DMS53 treated with DMSO at 0.1 percent for 48 hours (cell line): Measurements from ENCODE around the gene LARP1.

Experiments
- DNase-seq: peaks from one replicate; lab custom pipeline; 2025; ENCODE audit not compliant: unreplicated experiment; lab: John Stamatoyannopoulos, UW

LARP1 gene

DNA sequence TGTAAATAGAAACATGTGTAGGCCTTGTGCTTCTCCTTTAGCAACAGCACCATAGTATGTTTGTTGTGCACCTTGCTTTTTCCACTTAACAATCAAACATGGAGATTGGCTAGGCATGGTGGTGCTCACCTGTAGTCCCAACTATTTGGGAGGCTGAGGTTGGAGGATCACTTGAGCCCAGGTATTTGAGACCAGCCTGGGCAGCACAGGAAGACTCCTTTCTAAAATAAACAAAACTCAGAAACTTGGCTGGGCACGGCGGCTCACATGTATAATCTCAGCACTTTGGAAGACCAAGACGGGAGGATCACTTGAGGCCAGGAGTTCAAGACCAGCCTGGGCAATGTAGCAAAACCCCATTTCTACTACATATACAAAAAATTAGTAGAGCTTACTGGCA lies 96.2 kb downstream of the LARP1 start:
- no peak for DNase-seq

DNA sequence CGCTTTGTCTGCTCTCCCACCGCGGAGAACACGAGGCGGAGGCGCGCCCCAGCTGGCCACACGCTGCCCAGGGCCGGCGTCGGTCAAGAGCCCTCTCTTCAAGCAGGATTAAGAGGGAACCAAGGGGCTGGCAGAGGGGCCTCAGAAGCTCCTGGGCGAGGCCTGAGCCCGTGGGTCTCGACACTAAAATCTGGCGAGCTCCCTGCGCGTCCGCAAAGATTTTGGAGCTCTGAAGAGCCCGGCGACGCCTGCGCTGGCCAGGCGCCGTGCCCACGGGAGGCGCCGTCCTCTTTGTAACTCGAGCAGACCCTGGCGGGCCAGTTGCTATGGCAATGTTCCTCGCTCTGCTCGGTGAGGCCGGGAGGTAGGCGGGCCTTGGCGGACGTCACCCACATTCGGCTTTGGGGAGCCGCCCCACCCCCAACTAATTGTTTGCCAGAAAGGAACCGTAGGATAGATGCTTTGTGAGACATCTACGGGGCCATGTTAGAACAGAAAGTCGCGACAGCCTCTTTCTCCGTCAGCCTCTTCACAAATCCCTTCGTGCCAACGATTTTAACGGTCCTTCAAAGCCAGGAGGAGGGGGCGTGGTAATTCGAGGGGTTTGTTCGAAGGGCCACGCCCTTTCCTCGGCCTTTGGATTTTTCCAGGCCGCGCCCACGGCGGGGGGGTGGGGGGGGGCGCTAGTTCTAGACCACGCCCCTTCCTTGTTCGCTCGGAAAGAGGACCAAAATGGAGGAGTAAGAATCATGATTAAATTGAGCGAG lies 102.5 kb downstream of the LARP1 start:
- DNase-seq = peak; percentile 95

DNA sequence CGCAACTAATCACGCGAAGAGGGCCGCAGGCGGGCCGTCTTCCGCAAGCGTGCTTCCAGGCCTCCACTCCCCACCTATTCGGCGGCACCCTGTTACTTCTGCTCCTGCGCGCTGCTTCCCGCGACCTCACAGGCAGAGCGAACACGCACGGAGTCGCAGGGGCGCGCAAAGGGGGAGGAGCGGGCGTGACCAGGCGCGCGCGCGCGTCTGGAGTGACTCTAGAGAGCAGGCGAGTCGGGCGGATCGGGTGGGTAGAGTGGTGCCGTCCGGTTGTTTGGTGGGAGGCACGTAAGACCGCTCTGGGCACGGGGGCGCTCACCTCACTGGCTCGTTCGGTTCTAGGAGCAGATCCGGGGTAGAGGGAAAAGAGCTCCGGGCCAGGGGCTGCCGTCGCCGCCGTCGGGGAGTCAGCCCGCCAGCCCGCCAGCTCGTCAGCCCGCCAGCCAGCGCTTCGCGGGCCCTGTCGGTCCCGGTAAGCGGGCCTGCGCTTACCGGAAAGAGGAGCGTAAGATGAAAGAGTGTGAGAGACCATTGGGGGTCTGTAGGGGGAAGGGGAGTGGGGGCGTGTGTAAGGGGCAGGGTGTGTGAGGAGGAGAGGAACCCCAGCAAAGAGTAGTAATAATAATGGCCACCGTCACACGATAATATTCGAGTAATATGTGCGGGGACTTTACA lies 103.3 kb downstream of the LARP1 start, which contains the start of gene CNOT8:
Gene CNOT8 (plus strand): TSS at position 331 of the 675 bp plus-strand sequence. CDS start 4,652 bp downstream, outside the sequence.
- DNase-seq = peak; percentile 95

DNA sequence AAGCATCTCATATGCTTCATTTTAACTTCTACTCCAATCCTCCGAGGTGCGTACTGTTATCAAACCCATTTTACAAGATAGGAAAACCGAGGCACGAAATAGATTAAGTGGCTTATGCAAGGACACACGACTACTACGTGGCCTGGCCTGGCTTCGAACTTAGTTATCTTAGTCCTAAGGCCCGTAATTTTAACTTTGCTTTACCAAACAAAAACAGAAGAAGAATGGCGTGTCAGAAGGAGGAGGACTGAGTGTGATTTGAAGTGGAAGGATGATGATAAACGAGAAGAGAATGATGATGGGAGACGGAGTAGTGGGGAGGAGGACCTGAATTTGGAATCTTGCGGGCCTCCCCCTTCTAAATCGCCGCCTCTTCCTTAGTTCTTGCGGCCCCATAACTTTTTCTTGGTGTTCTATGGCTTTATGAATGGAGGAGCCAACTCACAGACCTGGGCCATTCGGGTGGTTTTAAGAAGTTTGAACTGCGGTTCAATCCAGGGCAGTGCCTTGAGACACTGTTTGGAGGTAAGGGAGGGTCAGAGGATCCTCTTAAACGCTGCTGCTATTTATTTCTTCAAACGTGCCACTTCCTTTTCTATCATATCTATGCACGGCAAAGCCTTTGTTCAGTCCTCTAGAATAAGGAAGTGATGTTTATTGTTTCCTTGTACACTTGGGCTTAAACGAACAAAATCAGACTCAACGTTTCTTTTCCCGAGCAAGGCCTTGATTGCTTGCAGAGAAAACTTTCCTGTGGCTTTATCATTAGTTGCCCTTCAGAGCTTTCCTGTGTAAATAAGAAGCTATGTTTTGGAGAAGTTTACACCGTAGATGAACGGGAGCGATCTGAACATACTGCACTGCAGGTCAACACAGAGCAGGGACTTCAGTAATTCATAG lies 104.0 kb downstream of the LARP1 start:
- DNase-seq = peak; percentile 18

DNA sequence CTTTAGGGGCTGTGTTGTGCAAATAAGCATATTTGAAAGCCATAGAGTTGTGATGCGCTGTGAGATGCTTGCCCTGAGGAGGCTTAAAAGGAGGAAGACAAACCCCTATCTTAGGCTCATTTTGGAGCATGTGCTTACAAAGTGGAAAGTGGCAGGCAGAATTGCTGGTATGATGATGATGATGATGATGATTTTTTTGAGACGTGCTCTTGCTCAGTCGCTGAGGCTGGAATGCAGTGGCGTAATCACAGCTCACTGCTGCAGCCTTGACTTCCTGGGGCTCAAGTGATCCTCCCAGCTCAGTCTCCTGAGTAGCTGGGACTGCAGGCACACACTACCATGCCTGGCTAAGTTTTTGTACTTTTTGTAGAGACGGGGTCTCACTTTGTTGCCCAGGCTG lies 104.9 kb downstream of the LARP1 start:
- DNase-seq = no peak

DNA sequence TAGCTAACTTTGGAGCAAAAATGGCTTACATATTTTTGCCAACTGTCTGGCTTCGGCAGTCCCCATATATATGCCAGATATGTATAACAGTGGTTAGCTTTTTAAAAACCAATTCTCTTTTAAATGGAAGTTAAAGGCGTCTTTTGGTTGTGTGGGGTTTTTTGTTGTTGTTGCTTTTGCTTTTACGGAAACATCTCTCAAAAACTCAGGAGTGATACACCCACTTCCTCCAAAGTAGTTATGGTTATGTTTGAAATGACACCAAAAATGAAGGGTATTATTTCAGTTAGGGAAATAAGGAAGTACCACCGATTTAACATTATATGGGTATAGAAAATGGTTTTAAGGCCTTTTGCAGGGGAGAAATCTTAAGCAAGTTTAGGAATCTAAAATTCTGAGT lies 105.6 kb downstream of the LARP1 start:
- no peak for DNase-seq

DNA sequence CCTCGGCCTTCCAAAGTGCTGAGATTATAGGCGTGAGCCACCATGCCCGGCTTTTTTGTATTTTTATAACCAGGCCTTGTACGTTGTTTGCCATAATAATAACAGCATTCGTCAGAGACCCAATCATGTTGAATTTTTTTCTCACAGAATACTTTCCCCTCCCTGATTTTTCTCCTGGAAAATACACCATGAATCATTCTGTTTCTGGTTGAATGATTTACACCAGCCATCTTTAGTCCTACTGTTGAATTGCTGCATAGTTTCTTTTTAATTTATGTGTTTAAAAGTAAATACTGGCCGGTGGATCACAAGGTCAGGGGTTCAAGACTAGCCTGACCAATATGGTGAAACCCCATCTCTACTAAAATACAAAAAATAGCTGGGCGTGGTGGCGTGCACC lies 106.8 kb downstream of the LARP1 start:
- DNase-seq = no peak

DNA sequence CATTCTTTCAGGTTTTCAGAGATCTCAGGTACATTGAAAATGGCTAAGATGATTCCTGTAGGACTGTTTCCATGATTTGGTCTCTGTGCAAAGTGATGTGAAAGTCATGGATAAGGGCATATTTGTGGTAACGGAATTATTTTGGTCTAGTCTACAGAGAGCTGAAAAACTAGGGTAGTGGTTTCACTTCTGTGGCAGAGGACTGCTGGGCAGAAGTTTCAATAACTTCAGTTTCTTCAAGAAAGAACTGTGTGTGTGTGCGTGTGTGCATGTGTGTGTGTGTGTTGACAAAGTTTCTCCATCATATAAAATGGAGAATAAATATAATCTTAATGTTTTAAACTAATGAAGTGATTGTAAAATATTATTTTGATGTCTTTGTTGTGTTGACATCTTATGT lies 107.6 kb downstream of the LARP1 start:
- DNase-seq = no peak

DNA sequence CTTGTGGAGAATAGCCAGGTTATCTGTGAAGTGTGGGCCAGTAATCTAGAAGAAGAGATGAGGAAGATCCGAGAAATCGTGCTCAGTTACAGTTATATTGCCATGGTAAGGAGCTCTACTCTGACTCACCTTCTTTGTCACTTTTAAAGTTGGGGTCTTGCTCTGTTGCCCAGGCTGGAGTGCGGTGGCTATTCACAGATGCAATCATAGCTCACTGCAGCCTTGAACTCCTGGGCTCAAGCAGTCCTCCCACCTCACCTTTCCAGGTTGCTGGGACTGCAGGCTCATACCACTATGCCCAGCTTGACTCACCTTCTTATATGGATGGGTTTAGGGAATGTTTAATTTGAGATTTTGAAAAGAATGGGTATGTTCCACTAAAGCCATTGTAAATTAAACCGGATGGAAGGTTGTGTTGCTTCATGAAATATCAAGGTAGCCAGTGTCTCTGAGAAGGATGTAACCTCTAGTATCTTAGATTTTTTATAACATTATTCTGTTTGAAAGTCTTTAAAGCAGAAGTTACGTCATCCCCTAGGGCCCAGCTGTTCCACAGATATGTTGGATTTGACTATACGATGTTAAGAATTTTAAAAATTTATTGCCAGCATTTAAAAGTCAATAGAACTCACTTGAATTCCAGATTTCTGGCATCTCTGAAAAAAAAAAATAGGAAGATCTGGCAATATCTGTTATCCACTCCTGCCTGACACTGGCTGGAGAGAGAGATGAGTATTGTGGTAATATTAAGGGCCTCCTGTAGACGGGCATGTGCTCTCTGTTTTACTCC lies 108.3 kb downstream of the LARP1 start:
- no peak for DNase-seq

DNA sequence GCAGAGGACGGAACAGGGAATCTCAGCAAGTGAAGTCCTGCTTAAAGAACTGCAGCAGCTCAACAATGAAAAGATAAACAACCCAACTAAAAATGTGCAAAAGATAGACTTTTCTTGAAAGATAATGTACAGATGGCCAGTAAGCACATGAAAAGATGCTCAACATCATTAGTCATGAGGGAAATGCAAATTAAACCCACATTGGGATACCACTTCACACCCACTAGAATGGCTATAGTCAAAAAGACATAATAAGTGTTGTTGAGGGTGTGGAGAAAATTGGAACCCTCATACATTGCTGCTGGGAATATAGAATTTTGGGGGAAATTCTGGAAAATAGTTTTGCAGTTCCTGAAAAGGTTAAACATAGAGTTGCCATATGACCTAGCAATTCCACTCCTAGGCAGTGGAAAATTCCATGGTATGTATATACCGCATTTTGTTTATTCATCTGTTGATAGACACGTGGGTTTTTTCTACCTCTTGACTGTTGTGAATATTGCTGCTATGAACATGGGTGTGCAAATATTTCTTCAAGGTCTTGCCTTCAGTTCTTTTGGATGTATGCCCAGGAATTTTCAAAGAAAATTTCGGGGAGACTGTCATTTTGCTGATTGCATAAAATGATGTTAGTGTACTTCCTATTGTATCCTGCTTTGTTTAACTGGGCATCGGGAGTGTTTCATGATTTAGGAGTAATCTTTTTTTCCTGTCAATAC lies 110.4 kb downstream of the LARP1 start:
- DNase-seq = no peak

DNA sequence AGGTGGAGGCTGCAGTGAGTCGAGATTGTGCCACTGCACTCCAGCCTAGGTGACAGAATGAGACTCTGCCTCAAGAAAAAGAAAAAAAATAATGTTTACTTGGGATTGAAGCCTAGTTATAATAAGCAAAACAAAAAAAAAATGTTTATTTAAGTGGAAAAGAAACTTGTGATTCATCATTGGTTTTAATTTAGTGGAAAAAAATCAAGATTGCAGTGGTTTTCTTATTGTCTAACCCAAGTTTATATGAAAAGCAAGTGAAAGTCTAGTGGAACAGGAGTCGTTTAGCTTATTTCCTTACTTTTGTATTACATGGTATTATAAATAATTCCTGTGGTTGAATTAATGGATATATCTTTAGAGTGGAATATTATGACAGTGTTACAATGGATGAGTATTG lies 111.7 kb downstream of the LARP1 start:
- no peak for DNase-seq
